GM23338 (cell line): ENCODE results near the gene AMOTL1. TPM values are rescaled to one million over a fixed set of nuclear protein-coding genes. Genes with fewer than 3 reads are reported as not detected.

ENCODE experiments used
- ATAC-seq: fragments of 200-7000 bp; cut with Tn5 transposase; 3 replicates; pipeline ENCODE4 v1.9.1; 2020
- DNase-seq: peaks from one replicate; pipeline ENCODE4 v3.0.0-alpha.2; 2015; ENCODE audit warnings: low spot score
- H2AFZ ChIP-seq: fragments of 200-600 bp; sonication (generic); 2 replicates; pipeline ENCODE4 v1.8.0; 2016; ENCODE audit warnings: antibody characterized with exemption, mild to moderate bottlenecking, moderate library complexity
- H3F3A ChIP-seq: fragments of 200-600 bp; sonication (generic); replicated peaks from 2 replicates; pipeline ENCODE4 v1.8.0; 2017; ENCODE audit warnings: antibody characterized with exemption, mixed run types, low read depth
- H3K27ac ChIP-seq: fragments of 200-600 bp; sonication (generic); 2 replicates; pipeline ENCODE4 v1.6.1; 2016; ENCODE audit warnings: low read depth
- H3K27me3 ChIP-seq: fragments of 200-600 bp; sonication (generic); 2 replicates; pipeline ENCODE4 v1.8.0; 2016; ENCODE audit warnings: mild to moderate bottlenecking, mixed run types, moderate library complexity; ENCODE audit not compliant: insufficient read depth
- H3K36me3 ChIP-seq: fragments of 200-600 bp; sonication (generic); 2 replicates; pipeline ENCODE4 v1.8.0; 2016; ENCODE audit warnings: mild to moderate bottlenecking; ENCODE audit not compliant: insufficient read depth
- H3K4me1 ChIP-seq: fragments of 200-600 bp; sonication (generic); 2 replicates; pipeline ENCODE4 v1.8.0; 2016; ENCODE audit warnings: mild to moderate bottlenecking, moderate library complexity; ENCODE audit not compliant: insufficient read depth
- H3K4me2 ChIP-seq: fragments of 200-600 bp; sonication (generic); 2 replicates; pipeline ENCODE4 v1.7.1; 2017; ENCODE audit warnings: mixed run types
- H3K4me3 ChIP-seq: fragments of 200-600 bp; sonication (generic); 2 replicates; pipeline ENCODE4 v1.6.1; 2016; ENCODE audit warnings: mixed run types
- H3K79me2 ChIP-seq: fragments of 200-600 bp; sonication (generic); replicated peaks from 2 replicates; pipeline ENCODE4 v1.8.0; 2017; ENCODE audit warnings: mild to moderate bottlenecking; ENCODE audit not compliant: insufficient read depth
- H3K9me2 ChIP-seq: fragments of 200-600 bp; sonication (generic); 2 replicates; pipeline ENCODE4 v1.8.0; 2017; ENCODE audit not compliant: insufficient read depth
- H4K20me1 ChIP-seq: fragments of 200-600 bp; sonication (generic); replicated peaks from 2 replicates; pipeline ENCODE4 v1.8.0; 2017; ENCODE audit warnings: mild to moderate bottlenecking; ENCODE audit not compliant: insufficient read depth
- H3K27ac Mint-ChIP-seq: 2 replicates; pipeline ENCODE4 v1.8.0; 2020; ENCODE audit warnings: inconsistent platforms, mild to moderate bottlenecking, moderate library complexity, mixed read lengths
- H3K27me3 Mint-ChIP-seq: 3 replicates; pipeline ENCODE4 v1.8.0; 2022; ENCODE audit warnings: low read depth, mild to moderate bottlenecking, moderate library complexity, mixed read lengths, inconsistent platforms; ENCODE audit not compliant: insufficient read depth, poor library complexity
- H3K36me3 Mint-ChIP-seq: 3 replicates; pipeline ENCODE4 v1.8.0; 2021; ENCODE audit warnings: low read depth, mild to moderate bottlenecking, inconsistent platforms, moderate library complexity, mixed read lengths
- H3K4me1 Mint-ChIP-seq: 3 replicates; pipeline ENCODE4 v1.8.0; 2020; ENCODE audit warnings: mild to moderate bottlenecking, inconsistent platforms, mixed read lengths
- H3K4me3 Mint-ChIP-seq: 3 replicates; pipeline ENCODE4 v1.8.0; 2021; ENCODE audit warnings: moderate library complexity, mild to moderate bottlenecking, inconsistent platforms, mixed read lengths
- H3K9me3 Mint-ChIP-seq: 3 replicates; pipeline ENCODE4 v1.8.0; 2020; ENCODE audit warnings: moderate library complexity, mild to moderate bottlenecking, inconsistent platforms, mixed read lengths
- ETS1 ChIP-seq: IDR thresholded peaks from 2 replicates; pipeline ENCODE4 v1.6.1; 2016; ENCODE audit warnings: antibody characterized with exemption
- EZH2 ChIP-seq: fragments of 200-600 bp; sonication (generic); IDR thresholded peaks from one replicate; pipeline ENCODE4 v1.8.0; 2017; ENCODE audit warnings: antibody characterized with exemption, mild to moderate bottlenecking, low read depth; ENCODE audit not compliant: unreplicated experiment
- JUNB ChIP-seq: IDR thresholded peaks from one replicate; pipeline ENCODE4 v1.6.1; 2016; ENCODE audit warnings: antibody characterized with exemption; ENCODE audit not compliant: unreplicated experiment
- NANOG ChIP-seq: IDR thresholded peaks from 2 replicates; pipeline ENCODE4 v1.6.1; 2016; ENCODE audit warnings: antibody characterized with exemption, borderline replicate concordance
- REST ChIP-seq: IDR thresholded peaks from one replicate; pipeline ENCODE4 v1.6.1; 2018; ENCODE audit warnings: antibody characterized with exemption; ENCODE audit not compliant: unreplicated experiment
- ZNF114 ChIP-seq: fragments of 250-450 bp; sonication (Bioruptor Pico); IDR thresholded peaks from 2 replicates; pipeline ENCODE4 v1.5.0; 2020; ENCODE audit warnings: mild to moderate bottlenecking, moderate library complexity
- ZNF331 ChIP-seq: fragments of 250-450 bp; sonication (Bioruptor Pico); IDR thresholded peaks from 2 replicates; pipeline ENCODE4 v1.5.0; 2020; ENCODE audit warnings: low read depth, mild to moderate bottlenecking, moderate library complexity
- ZNF462 ChIP-seq: fragments of 250-450 bp; sonication (Bioruptor Pico); IDR thresholded peaks from 2 replicates; pipeline ENCODE4 v1.5.0; 2020; ENCODE audit warnings: mild to moderate bottlenecking, moderate library complexity
- polyA plus RNA-seq: library from polyadenylated mRNA; unstranded; fragments of >200 nt; fragmentation: Nextera tagmentation; extraction: Ambion mirVana; gene quantifications from 2 replicates; pipeline ENCODE4 v1.2.1, GENCODE V29; 2016
- total RNA-seq: library from RNA; depleted of rRNA; stranded (reverse); fragments of >200 nt; shearing (Covaris generic); gene quantifications from 2 replicates; pipeline ENCODE4 v1.2.3, GENCODE V29; 2014

Gene AMOTL1
- total and polyA plus RNA-seq, 2 experiments from 2014 or later = 4.3 to 18.7 TPM

- ATAC-seq = no peak
These were observed 92.2 kb downstream of the AMOTL1 start for GRCh38 chr11:94860333-94860732.

More at GRCh38 chr11:94860333-94860732, 92.2 kb downstream of the AMOTL1 start:
- Histone ChIP-seq H3K4me1 (no peaks in the 10 kb centered on the region), H3K36me3 (peaks cover 4% of the 10 kb centered on the region), H3F3A (no peaks in the 10 kb centered on the region), H3K4me3 (no peak overlapping the region), H3K4me2 (no peak overlapping the region), H2AFZ (no peak overlapping the region), H3K27ac (no peak overlapping the region), H3K9me2 (no peaks in the 10 kb centered on the region), H3K79me2 (no peaks in the 10 kb centered on the region), H3K27me3 (no peaks in the 10 kb centered on the region), H4K20me1 (no peaks in the 10 kb centered on the region)
- DNase-seq = no peak
- no peak overlapping the region for H3K27ac Mint-ChIP-seq
- H3K27me3 Mint-ChIP-seq = peaks cover 5% of the 10 kb centered on the region
- TF ChIP-seq NANOG (no peak), ZNF114 (no peak), REST (no peak), ZNF462 (no peak), ZNF331 (CRISPR knock-in tag) (no peak), JUNB (no peak), EZH2 (no peak), ETS1 (no peak)
- peaks cover 3% of the 10 kb centered on the region; the same call in 2 of the 3 replicates for H3K4me1 Mint-ChIP-seq
- peaks cover 61% of the 10 kb centered on the region for H3K36me3 Mint-ChIP-seq
- no peak overlapping the region for H3K4me3 Mint-ChIP-seq
- no peaks in the 10 kb centered on the region for H3K9me3 Mint-ChIP-seq
